Measurements from ENCODE around the gene PTN.

- TF ChIP-seq CTCF (IDR thresholded peaks at IDR 0.05; ENCODE audit: low read length) (no peak), EZH2 (IDR thresholded peaks at IDR 0.05; ENCODE audit: borderline replicate concordance, low read length) (no peak)
Observed at GRCh38 chr7:137343281-137343841, at the start of gene PTN.
